Measurements from ENCODE around the gene ARID1B. TPM values are rescaled to one million over a fixed set of nuclear protein-coding genes. Genes with fewer than 3 reads are reported as not detected.
A peak's percentile ranks its signal among the peaks of the same experiment; 100 is the strongest.

ARID1B gene
- total RNA-seq, 1 donor, result 55.0 TPM

GRCh38 chr6:157101166-157101565 lies 324.0 kb downstream of the ARID1B start:
- no peaks in the 10 kb centered on the region for H3K9me3 ChIP-seq (ENCODE audit: low read depth, low read length)
- no peak overlapping the region for H3K4me3 ChIP-seq (ENCODE audit: insufficient read depth, low read length)
- no peak for TF ChIP-seq CTCF (IDR thresholded peaks at IDR 0.05; ENCODE audit: extremely low read depth, low read depth, low read length)
- peaks cover 1% of the 10 kb centered on the region for H3K4me1 ChIP-seq (ENCODE audit: insufficient read depth, low read length)
- H3K36me3 ChIP-seq (ENCODE audit: insufficient read depth, low read length), result no peaks in the 10 kb centered on the region
- H4K20me1 ChIP-seq (ENCODE audit: insufficient read depth, low read length), result no peaks in the 10 kb centered on the region
- DNase-seq (ENCODE audit: insufficient read length, low spot score, missing footprints), result no peak
- no peaks in the 10 kb centered on the region for H3K27me3 ChIP-seq (ENCODE audit: insufficient read depth, low read length)
- H3K4me2 ChIP-seq (ENCODE audit: insufficient read depth, low read length), result no peak overlapping the region
- no peak overlapping the region for H2AFZ ChIP-seq (ENCODE audit: low read length)
- no peaks in the 10 kb centered on the region for H3K79me2 ChIP-seq (ENCODE audit: insufficient read depth, low read length)
- H3K27ac ChIP-seq (ENCODE audit: low read depth, low read length), result peak overlapping the region; percentile 38

GRCh38 chr6:157104803-157105202 lies 327.6 kb downstream of the ARID1B start:
- DNase-seq (ENCODE audit: insufficient read length, low spot score, missing footprints), result no peak
- TF ChIP-seq CTCF (IDR thresholded peaks at IDR 0.05; ENCODE audit: extremely low read depth, low read depth, low read length), result no peak
- Histone ChIP-seq H3K36me3 (ENCODE audit: insufficient read depth, low read length) (no peaks in the 10 kb centered on the region), H3K79me2 (ENCODE audit: insufficient read depth, low read length) (peaks cover 4% of the 10 kb centered on the region), H3K27ac (ENCODE audit: low read depth, low read length) (no peak overlapping the region), H2AFZ (ENCODE audit: low read length) (no peak overlapping the region), H3K4me1 (ENCODE audit: insufficient read depth, low read length) (peaks cover 28% of the 10 kb centered on the region), H4K20me1 (ENCODE audit: insufficient read depth, low read length) (no peaks in the 10 kb centered on the region), H3K4me2 (ENCODE audit: insufficient read depth, low read length) (no peak overlapping the region), H3K9me3 (ENCODE audit: low read depth, low read length) (no peaks in the 10 kb centered on the region), H3K27me3 (ENCODE audit: insufficient read depth, low read length) (no peaks in the 10 kb centered on the region), H3K4me3 (ENCODE audit: insufficient read depth, low read length) (no peak overlapping the region)

GRCh38 chr6:157106487-157106886 lies 329.3 kb downstream of the ARID1B start:
- H3K4me2 ChIP-seq (ENCODE audit: insufficient read depth, low read length), result no peak overlapping the region
- H3K9me3 ChIP-seq (ENCODE audit: low read depth, low read length), result no peaks in the 10 kb centered on the region

GRCh38 chr6:157107571-157107914 lies 330.4 kb downstream of the ARID1B start:
- Histone ChIP-seq H3K79me2 (ENCODE audit: insufficient read depth, low read length) (peaks cover 18% of the 10 kb centered on the region), H3K27ac (ENCODE audit: low read depth, low read length) (peak overlapping the region; percentile 97), H3K4me2 (ENCODE audit: insufficient read depth, low read length) (peak overlapping the region; percentile 84), H3K4me1 (ENCODE audit: insufficient read depth, low read length) (peaks cover 28% of the 10 kb centered on the region), H3K36me3 (ENCODE audit: insufficient read depth, low read length) (peaks cover 9% of the 10 kb centered on the region), H3K9me3 (ENCODE audit: low read depth, low read length) (no peaks in the 10 kb centered on the region), H2AFZ (ENCODE audit: low read length) (no peak overlapping the region), H3K4me3 (ENCODE audit: insufficient read depth, low read length) (no peak overlapping the region), H3K27me3 (ENCODE audit: insufficient read depth, low read length) (no peaks in the 10 kb centered on the region), H4K20me1 (ENCODE audit: insufficient read depth, low read length) (no peaks in the 10 kb centered on the region)
- DNase-seq (ENCODE audit: insufficient read length, low spot score, missing footprints), result no peak
- no peak for TF ChIP-seq CTCF (IDR thresholded peaks at IDR 0.05; ENCODE audit: extremely low read depth, low read depth, low read length)

More at GRCh38 chr6:157106487-157106886, 329.3 kb downstream of the ARID1B start:
- H2AFZ ChIP-seq (ENCODE audit: low read length), result no peak overlapping the region
- peaks cover 18% of the 10 kb centered on the region for H3K79me2 ChIP-seq (ENCODE audit: insufficient read depth, low read length)
- H4K20me1 ChIP-seq (ENCODE audit: insufficient read depth, low read length), result no peaks in the 10 kb centered on the region
- H3K36me3 ChIP-seq (ENCODE audit: insufficient read depth, low read length), result peaks cover 9% of the 10 kb centered on the region
- no peak for TF ChIP-seq CTCF (IDR thresholded peaks at IDR 0.05; ENCODE audit: extremely low read depth, low read depth, low read length)
- peaks cover 28% of the 10 kb centered on the region for H3K4me1 ChIP-seq (ENCODE audit: insufficient read depth, low read length)
- no peak overlapping the region for H3K4me3 ChIP-seq (ENCODE audit: insufficient read depth, low read length)
- no peak for DNase-seq (ENCODE audit: insufficient read length, low spot score, missing footprints)
- H3K27ac ChIP-seq (ENCODE audit: low read depth, low read length), result peak overlapping the region; percentile 97
- H3K27me3 ChIP-seq (ENCODE audit: insufficient read depth, low read length), result no peaks in the 10 kb centered on the region
